AG08395 (cell line): ENCODE data around the gene KLC1.

Source experiments
- DNase-seq: peaks from one replicate; pipeline ENCODE4 v3.0.0; 2012; ENCODE audit warnings: mixed read lengths, low spot score

The KLC1 gene

GRCh38 chr14:103703433-103704385 lies 74.7 kb downstream of the KLC1 start:
- no peak for DNase-seq

GRCh38 chr14:103704708-103705107 lies 75.7 kb downstream of the KLC1 start:
- DNase-seq, result no peak

- no peak for DNase-seq
Observed at GRCh38 chr14:103705118-103705503, 76.1 kb downstream of the KLC1 start.

GRCh38 chr14:103705504-103706284 lies 76.7 kb downstream of the KLC1 start:
- no peak for DNase-seq

- no peak for DNase-seq
Observed at GRCh38 chr14:103706551-103707328, 77.7 kb downstream of the KLC1 start.

GRCh38 chr14:103707329-103708263 lies 78.6 kb downstream of the KLC1 start:
- DNase-seq, result no peak

- no peak for DNase-seq
Observed at GRCh38 chr14:103708750-103709187, 79.8 kb downstream of the KLC1 start.

GRCh38 chr14:103709814-103710213 lies 80.8 kb downstream of the KLC1 start:
- no peak for DNase-seq

- no peak for DNase-seq
Observed at GRCh38 chr14:103710771-103711377, 81.9 kb downstream of the KLC1 start.

GRCh38 chr14:103711516-103712431 lies 82.8 kb downstream of the KLC1 start:
- peak; percentile 44 for DNase-seq

- DNase-seq, result no peak
Observed at GRCh38 chr14:103712633-103713247, 83.7 kb downstream of the KLC1 start.

GRCh38 chr14:103713304-103714062 lies 84.5 kb downstream of the KLC1 start:
- no peak for DNase-seq

- DNase-seq, result no peak
Observed at GRCh38 chr14:103714063-103714724, 85.2 kb downstream of the KLC1 start.

GRCh38 chr14:103715052-103716000 lies 86.3 kb downstream of the KLC1 start, which contains the start of the genes XRCC3 and ZFYVE21:
XRCC3 (minus strand) TSS chr14:103715451; CDS start chr14:103711087, 4,364 bp downstream.
ZFYVE21 (plus strand) TSS chr14:103715810; CDS start chr14:103715842, 32 bp downstream.
- peak; percentile 100 for DNase-seq

- peak; percentile 42 for DNase-seq
Observed at GRCh38 chr14:103716091-103716801, 87.2 kb downstream of the KLC1 start.
